ENCODE data around the gene TMEM179.
A peak's percentile ranks its signal among the peaks of the same experiment; 100 is the strongest.
"Not testable (repeated sequence)": the region's sequence is repeated elsewhere in the genome, so short reads cannot be mapped to it uniquely, and the experiment has no call there.

TMEM179 gene

GRCh38 chr14:104644091-104644635 lies 39.6 kb upstream of the TMEM179 start:
- Histone ChIP-seq H3K27me3 (ENCODE audit: insufficient read depth, low read length) (peaks cover 2% of the 10 kb centered on the region; the same call in 1 of the 2 replicates), H3K4me1 (ENCODE audit: insufficient read depth, low read length) (no peaks in the 10 kb centered on the region), H3K9me3 (ENCODE audit: insufficient read depth, low read depth, low read length) (no peaks in the 10 kb centered on the region), H3K36me3 (ENCODE audit: insufficient read depth, low read depth, low read length) (no peaks in the 10 kb centered on the region), H3K27ac (ENCODE audit: low read length) (no peak overlapping the region), H3K9ac (ENCODE audit: low read depth, low read length) (no peak overlapping the region), H3K4me3 (ENCODE audit: low read length) (no peak overlapping the region)

DNA sequence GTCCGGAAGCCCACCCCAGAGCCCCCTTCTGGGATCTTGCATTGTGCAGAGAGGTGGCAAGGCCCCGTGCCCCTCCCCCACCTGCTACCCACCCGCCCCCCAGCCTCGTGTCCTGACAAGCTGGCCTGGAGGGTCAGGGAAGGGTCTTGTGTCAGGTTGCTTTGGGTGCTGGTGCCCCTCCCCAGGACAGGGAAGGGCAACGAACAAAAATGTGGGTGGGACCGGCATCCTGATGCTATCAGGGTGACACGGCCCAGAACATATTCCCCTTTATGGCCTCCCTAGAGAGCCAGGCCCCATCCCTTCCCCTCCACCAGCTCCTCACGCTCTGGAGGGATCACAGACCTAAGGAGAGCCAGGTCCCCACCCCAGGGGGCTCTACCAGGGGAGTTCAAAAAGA lies 38.7 kb upstream of the TMEM179 start:
- no peaks in the 10 kb centered on the region for H3K9me3 ChIP-seq (ENCODE audit: insufficient read depth, low read depth, low read length)
- H3K4me3 ChIP-seq (ENCODE audit: low read length), result no peak overlapping the region
- H3K36me3 ChIP-seq (ENCODE audit: insufficient read depth, low read depth, low read length), result no peaks in the 10 kb centered on the region
- no peaks in the 10 kb centered on the region for H3K27me3 ChIP-seq (ENCODE audit: insufficient read depth, low read length)
- no peak overlapping the region for H3K27ac ChIP-seq (ENCODE audit: low read length)
- no peak overlapping the region for H3K9ac ChIP-seq (ENCODE audit: low read depth, low read length)
- no peaks in the 10 kb centered on the region for H3K4me1 ChIP-seq (ENCODE audit: insufficient read depth, low read length)

GRCh38 chr14:104642540-104642868 lies 37.9 kb upstream of the TMEM179 start:
- Histone ChIP-seq H3K36me3 (ENCODE audit: insufficient read depth, low read depth, low read length) (no peaks in the 10 kb centered on the region), H3K27me3 (ENCODE audit: insufficient read depth, low read length) (no peaks in the 10 kb centered on the region), H3K9me3 (ENCODE audit: insufficient read depth, low read depth, low read length) (no peaks in the 10 kb centered on the region), H3K4me1 (ENCODE audit: insufficient read depth, low read length) (no peaks in the 10 kb centered on the region), H3K27ac (ENCODE audit: low read length) (no peak overlapping the region), H3K9ac (ENCODE audit: low read depth, low read length) (no peak overlapping the region), H3K4me3 (ENCODE audit: low read length) (no peak overlapping the region)

GRCh38 chr14:104641753-104642539 lies 37.4 kb upstream of the TMEM179 start:
- Histone ChIP-seq H3K4me1 (ENCODE audit: insufficient read depth, low read length) (no peaks in the 10 kb centered on the region), H3K27me3 (ENCODE audit: insufficient read depth, low read length) (no peaks in the 10 kb centered on the region), H3K9me3 (ENCODE audit: insufficient read depth, low read depth, low read length) (no peaks in the 10 kb centered on the region), H3K36me3 (ENCODE audit: insufficient read depth, low read depth, low read length) (no peaks in the 10 kb centered on the region), H3K4me3 (ENCODE audit: low read length) (no peak overlapping the region), H3K9ac (ENCODE audit: low read depth, low read length) (no peak overlapping the region), H3K27ac (ENCODE audit: low read length) (no peak overlapping the region)

DNA sequence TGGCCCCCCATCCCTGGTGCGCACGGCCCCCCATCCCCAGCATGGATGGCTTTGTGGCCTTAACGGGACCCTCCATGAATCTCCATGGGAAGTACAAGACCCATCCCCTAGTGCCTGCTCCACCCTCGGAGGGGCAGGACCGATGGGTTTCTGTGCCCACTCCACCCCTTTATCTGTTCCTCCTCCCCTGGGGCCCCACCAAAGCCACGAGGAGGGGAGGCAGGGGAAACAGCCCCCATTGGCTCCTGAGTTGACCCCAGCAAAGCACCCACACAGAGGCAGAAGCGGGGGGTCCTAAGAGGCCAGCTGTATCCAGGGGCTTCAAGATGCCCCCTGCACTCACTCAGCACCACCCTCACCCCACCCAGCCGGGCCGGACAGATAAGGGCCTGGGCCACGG lies 36.1 kb upstream of the TMEM179 start:
- Histone ChIP-seq H3K9ac (ENCODE audit: low read depth, low read length) (no peak overlapping the region), H3K4me1 (ENCODE audit: insufficient read depth, low read length) (no peaks in the 10 kb centered on the region), H3K27ac (ENCODE audit: low read length) (no peak overlapping the region), H3K4me3 (ENCODE audit: low read length) (no peak overlapping the region), H3K9me3 (ENCODE audit: insufficient read depth, low read depth, low read length) (no peaks in the 10 kb centered on the region), H3K36me3 (ENCODE audit: insufficient read depth, low read depth, low read length) (no peaks in the 10 kb centered on the region), H3K27me3 (ENCODE audit: insufficient read depth, low read length) (no peaks in the 10 kb centered on the region)

DNA sequence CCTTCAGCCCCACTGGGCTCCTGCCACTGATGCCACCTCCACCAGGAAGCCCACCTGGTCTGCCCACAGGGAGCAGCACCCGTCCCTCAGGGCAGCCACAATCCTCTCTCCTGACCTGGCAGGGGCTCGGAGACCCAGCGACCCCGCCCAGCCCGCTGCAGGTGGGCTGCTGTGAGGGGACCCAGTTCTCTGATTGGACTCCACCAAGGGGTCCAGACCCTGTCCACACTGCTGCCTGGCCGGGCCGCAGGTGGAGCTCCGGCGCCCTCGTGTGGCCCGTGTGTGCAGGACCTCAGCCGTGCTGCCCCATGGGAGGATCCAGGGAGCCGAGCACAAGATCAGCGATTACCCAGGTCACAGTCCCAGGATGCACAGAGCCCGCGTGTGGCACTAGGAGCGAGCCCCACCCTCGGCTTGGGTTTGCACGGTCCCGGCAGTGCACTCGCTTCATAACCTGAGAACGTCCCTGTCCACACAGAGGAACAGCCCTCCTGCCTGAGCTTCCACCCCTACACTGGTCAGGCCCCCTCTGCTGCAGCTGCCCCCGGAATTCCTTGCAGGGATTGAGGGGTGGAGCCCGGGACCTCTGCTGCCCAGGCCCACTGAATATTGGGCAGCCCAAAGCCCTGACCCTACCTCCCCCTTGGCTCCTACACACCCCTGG lies 35.4 kb upstream of the TMEM179 start:
- Histone ChIP-seq H3K36me3 (ENCODE audit: insufficient read depth, low read depth, low read length) (no peaks in the 10 kb centered on the region), H3K4me1 (ENCODE audit: insufficient read depth, low read length) (no peaks in the 10 kb centered on the region), H3K9me3 (ENCODE audit: insufficient read depth, low read depth, low read length) (no peaks in the 10 kb centered on the region), H3K27me3 (ENCODE audit: insufficient read depth, low read length) (no peaks in the 10 kb centered on the region), H3K27ac (ENCODE audit: low read length) (no peak overlapping the region), H3K4me3 (ENCODE audit: low read length) (peak overlapping the region; percentile 38; the same call in 1 of the 2 replicates), H3K9ac (ENCODE audit: low read depth, low read length) (no peak overlapping the region)

DNA sequence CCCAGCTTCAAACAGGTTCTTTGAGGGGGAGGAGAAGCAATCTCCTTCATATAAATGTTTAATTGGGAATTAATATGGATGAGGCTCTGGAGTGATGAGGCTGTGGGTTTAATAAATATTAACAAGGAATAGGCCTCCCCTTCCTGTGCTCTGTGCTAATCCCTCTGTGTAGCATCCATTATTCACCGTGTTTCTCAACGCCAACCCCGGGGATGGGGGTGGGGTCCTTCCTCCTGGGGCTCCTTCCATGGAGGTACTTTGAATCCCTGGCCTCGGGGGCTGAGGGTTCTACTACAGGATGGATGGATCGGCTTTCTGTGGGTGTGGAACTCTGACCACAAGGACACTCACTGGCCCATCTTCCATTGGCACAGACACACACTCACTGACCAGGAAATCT lies 34.9 kb upstream of the TMEM179 start:
- Histone ChIP-seq H3K4me3 (ENCODE audit: low read length) (no peak overlapping the region), H3K36me3 (ENCODE audit: insufficient read depth, low read depth, low read length) (no peaks in the 10 kb centered on the region), H3K27ac (ENCODE audit: low read length) (no peak overlapping the region), H3K9ac (ENCODE audit: low read depth, low read length) (no peak overlapping the region), H3K27me3 (ENCODE audit: insufficient read depth, low read length) (no peaks in the 10 kb centered on the region), H3K4me1 (ENCODE audit: insufficient read depth, low read length) (no peaks in the 10 kb centered on the region), H3K9me3 (ENCODE audit: insufficient read depth, low read depth, low read length) (no peaks in the 10 kb centered on the region)

DNA sequence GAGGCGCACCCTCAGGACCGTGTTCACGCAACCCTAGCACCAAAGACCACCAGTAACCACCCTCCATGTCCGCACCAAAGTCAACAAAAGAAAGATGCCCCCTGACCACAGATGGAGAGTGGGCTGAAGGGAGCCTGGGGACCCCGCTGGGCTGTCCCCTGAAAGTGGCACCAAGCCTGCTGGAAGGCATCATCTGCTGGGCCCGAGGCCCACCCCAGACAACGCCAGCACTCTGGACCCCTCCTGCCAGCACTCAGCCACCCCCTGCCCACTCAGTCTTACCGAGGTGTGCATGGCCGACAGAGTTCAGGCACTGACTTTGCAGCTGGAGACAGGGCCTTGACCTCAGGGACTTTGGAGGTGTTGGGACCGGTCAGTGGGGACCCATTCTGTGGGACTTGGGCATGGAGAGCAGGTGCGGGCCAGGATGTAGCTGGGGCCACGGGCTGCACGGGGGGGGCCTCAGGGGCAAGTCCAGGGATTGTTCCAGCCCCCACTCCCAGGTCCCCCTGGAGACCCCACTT lies 34.4 kb upstream of the TMEM179 start:
- H3K27me3 ChIP-seq (ENCODE audit: insufficient read depth, low read length), result no peaks in the 10 kb centered on the region
- H3K27ac ChIP-seq (ENCODE audit: low read length), result no peak overlapping the region
- H3K36me3 ChIP-seq (ENCODE audit: insufficient read depth, low read depth, low read length), result no peaks in the 10 kb centered on the region
- H3K9me3 ChIP-seq (ENCODE audit: insufficient read depth, low read depth, low read length), result no peaks in the 10 kb centered on the region
- no peak overlapping the region for H3K9ac ChIP-seq (ENCODE audit: low read depth, low read length)
- H3K4me1 ChIP-seq (ENCODE audit: insufficient read depth, low read length), result no peaks in the 10 kb centered on the region
- H3K4me3 ChIP-seq (ENCODE audit: low read length), result no peak overlapping the region

GRCh38 chr14:104638190-104638589 lies 33.6 kb upstream of the TMEM179 start:
- Histone ChIP-seq H3K27me3 (ENCODE audit: insufficient read depth, low read length) (no peaks in the 10 kb centered on the region), H3K27ac (ENCODE audit: low read length) (no peak overlapping the region), H3K4me3 (ENCODE audit: low read length) (no peak overlapping the region), H3K4me1 (ENCODE audit: insufficient read depth, low read length) (no peaks in the 10 kb centered on the region), H3K9me3 (ENCODE audit: insufficient read depth, low read depth, low read length) (no peaks in the 10 kb centered on the region), H3K9ac (ENCODE audit: low read depth, low read length) (no peak overlapping the region), H3K36me3 (ENCODE audit: insufficient read depth, low read depth, low read length) (no peaks in the 10 kb centered on the region)

DNA sequence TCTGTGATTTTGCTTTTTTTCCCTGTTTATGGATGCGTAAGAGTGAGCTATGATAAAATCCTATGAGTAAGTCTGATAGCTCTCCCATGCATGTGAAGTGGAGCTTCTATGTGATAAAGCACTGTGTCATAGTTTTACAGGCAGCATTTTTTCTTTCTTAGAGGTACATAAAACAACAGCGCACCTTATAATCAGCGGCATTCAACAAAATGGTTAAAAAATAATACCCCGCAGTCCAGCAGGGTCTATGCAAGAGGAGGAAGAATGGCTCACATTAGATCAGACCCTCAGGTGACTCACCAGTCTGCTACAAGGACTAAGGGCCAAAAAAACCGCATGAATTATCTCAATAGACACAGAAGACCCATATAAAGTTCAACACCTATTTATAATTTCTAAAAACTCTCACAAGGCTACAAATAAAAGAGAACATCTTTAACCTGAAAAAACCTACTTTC lies 33.0 kb upstream of the TMEM179 start:
- Histone ChIP-seq H3K9me3 (ENCODE audit: insufficient read depth, low read depth, low read length) (no peaks in the 10 kb centered on the region), H3K4me1 (ENCODE audit: insufficient read depth, low read length) (no peaks in the 10 kb centered on the region), H3K9ac (ENCODE audit: low read depth, low read length) (no peak overlapping the region), H3K36me3 (ENCODE audit: insufficient read depth, low read depth, low read length) (no peaks in the 10 kb centered on the region), H3K27ac (ENCODE audit: low read length) (no peak overlapping the region), H3K27me3 (ENCODE audit: insufficient read depth, low read length) (no peaks in the 10 kb centered on the region), H3K4me3 (ENCODE audit: low read length) (no peak overlapping the region)

DNA sequence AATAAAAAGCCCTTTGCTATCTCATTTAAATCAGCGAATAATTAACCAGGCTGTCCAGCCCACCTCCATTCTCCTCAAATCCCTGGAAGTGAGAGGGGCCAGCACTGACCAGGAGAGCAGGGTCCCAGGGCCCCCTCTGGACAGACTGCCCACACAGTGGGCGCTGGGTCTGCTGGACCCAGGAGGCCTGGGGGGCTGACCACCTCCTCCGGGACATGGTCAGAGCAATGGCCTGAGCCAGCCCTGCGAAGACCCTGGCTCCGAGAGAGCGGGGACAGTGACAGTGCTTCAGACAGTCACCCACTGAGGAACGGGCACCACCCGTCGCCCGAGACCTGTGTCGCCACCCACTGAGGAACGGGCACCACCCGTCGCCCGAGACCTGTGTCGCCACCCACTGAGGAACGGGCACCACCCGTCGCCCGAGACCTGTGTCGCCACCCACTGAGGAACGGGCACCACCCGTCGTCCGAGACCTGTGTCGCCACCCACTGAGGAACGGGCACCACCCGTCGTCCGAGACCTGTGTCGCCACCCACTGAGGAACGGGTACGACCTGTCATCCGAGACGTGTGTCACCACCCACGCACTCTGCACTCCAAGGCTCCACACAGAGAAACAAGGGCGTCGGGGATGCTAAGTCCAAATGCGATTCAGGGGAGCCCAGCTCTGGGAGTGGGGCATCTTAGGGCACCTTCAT lies 32.4 kb upstream of the TMEM179 start:
- not testable (repeated sequence) for H3K27me3 ChIP-seq (ENCODE audit: insufficient read depth, low read length); H3K9me3 ChIP-seq (ENCODE audit: insufficient read depth, low read depth, low read length); H3K4me1 ChIP-seq (ENCODE audit: insufficient read depth, low read length); H3K4me3 ChIP-seq (ENCODE audit: low read length); H3K9ac ChIP-seq (ENCODE audit: low read depth, low read length); H3K36me3 ChIP-seq (ENCODE audit: insufficient read depth, low read depth, low read length); H3K27ac ChIP-seq (ENCODE audit: low read length)
